ENCODE data around the gene MIB1.

GRCh38 chr18:21786526-21786925, 45.9 kb downstream of the MIB1 start:
- TF ChIP-seq GATA2 (CRISPR knock-in tag; IDR thresholded peaks at IDR 0.05) (no peak), CTCF (IDR thresholded peaks at IDR 0.05) (no peak)
